Peyer's patch (tissue), 4 donors: Measurements from ENCODE around the gene TMEM219.
A peak's percentile ranks its signal among the peaks of the same experiment; 100 is the strongest.

Experiments
- CTCF ChIP-seq, 6 experiments: fragments of 450-650 bp in 4 of 6; fragments of 200-600 bp in 2 of 6; sonication (generic) in 1 of 6; IDR thresholded peaks; one replicate each; pipeline ENCODE4 v1.5.1; 2017 to 2019; ENCODE audit warnings: antibody characterized with exemption in 6 of 6, mild to moderate bottlenecking in 3 of 6, moderate library complexity in 1 of 6
- POLR2A ChIP-seq, 2 donors: fragments of 450-650 bp; IDR thresholded peaks; one replicate each; pipeline ENCODE4 v1.5.1; 2017; ENCODE audit warnings: antibody characterized with exemption in 2 of 2, mild to moderate bottlenecking in 2 of 2, moderate library complexity in 2 of 2

DNA sequence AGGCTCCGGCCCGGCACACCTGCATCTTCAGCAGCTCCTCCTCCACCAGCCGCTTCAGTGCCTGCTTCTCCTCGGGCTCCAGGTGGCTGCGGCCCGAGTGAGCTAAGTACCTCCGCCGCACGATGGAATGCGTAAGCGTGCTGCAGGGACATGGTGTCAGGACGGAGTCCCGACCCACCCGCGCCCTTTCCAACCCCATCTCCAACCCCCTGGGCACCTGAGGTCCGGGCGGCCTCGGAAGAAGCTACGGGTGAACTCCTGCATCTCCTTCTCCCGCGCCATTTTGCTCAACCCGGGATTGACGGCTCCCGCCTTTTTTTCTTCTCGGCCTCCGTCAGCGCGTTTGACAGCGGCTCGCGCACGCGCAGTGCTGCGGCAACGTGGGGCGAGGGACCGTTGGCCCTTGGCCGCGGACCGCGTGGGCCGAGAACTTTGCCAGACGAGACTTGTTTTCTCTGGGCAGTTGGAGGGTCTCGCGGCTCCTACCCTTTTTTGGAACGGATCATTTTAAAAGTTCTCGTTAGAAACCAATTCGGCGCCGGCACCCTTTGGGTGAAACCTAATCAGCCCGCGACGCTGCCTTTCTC is 33.5 kb downstream of the TMEM219 start, which contains the start of gene HIRIP3:
- TF ChIP-seq CTCF (IDR thresholded peaks at IDR 0.05) (no peak), POLR2A (IDR thresholded peaks at IDR 0.05) (peak in 1 of 2 donors; percentile 16)
